GM18511 (cell line): ENCODE measurements around the gene CDX4.
"Not testable (repeated sequence)": the region's sequence is repeated elsewhere in the genome, so short reads cannot be mapped to it uniquely, and the experiment has no call there.

Source experiments
- ATAC-seq: cut with Tn5 transposase; IDR thresholded peaks from one replicate; pipeline ENCODE4 v1.9.1; 2021; ENCODE audit warnings: mild to moderate bottlenecking, moderate library complexity; ENCODE audit not compliant: unreplicated experiment

Gene CDX4, protein sequence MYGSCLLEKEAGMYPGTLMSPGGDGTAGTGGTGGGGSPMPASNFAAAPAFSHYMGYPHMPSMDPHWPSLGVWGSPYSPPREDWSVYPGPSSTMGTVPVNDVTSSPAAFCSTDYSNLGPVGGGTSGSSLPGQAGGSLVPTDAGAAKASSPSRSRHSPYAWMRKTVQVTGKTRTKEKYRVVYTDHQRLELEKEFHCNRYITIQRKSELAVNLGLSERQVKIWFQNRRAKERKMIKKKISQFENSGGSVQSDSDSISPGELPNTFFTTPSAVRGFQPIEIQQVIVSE

DNA sequence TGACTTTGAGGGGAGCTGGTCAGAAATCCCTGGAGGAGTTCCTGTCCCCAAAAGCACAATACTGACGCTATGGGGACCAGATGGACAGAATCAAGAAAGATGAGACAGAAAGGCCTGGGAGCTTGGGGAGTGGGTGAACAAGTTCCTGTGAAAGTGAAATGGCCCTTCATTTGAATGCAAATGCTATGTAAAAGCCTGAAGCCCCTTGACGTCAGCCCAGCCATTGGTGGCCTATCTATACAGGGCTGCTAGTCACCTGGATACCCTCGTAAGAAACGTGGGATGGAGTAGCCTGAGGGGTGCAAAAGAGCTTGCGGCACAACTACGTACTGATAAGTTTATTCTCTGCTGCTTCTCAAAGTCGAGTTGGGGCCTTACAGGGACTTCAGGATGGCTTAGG is at the start of gene CDX4:
Gene CDX4 (plus strand): TSS at position 223 of the 400 bp plus-strand sequence. CDS start 201 bp downstream, outside the sequence.
- ATAC-seq, result no peak

GRCh38 chrX:73398185-73398914 is 48.5 kb upstream of the CDX4 start:
- ATAC-seq, result no peak

GRCh38 chrX:73400136-73400748 is 46.6 kb upstream of the CDX4 start:
- ATAC-seq, result no peak

DNA sequence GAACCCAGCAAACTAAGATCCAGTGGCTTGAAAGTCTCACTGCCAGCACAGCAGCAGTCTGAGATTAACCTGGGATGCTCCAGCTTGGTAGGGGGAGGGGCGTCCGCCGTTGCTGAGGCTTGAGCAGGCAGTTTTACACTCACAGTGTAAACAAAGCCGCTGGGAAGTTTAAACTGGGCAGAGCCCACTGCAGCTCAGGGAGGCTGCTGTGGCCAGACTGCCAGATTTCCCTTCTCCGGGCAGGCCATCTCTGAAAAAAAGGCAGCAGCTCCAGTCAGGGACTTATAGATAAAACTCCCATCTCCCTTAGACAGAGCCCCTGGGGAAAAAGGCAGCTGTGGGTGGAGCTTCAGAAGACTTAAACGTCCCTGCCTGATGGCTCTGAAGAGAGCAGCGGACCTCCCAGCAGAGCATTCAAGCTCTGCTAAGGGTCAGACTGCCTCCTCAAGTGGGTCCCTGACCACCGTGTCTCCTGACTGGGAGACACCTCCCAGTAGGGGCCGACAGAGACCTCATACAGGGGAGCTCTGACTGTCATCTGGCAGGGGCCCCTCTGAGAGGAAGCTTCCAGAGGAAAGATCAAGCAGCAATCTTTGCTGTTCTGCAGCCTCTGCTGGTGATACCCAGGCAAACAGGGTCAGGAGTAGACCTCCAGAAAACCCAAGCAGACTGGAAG is 45.1 kb upstream of the CDX4 start:
- no peak for ATAC-seq

DNA sequence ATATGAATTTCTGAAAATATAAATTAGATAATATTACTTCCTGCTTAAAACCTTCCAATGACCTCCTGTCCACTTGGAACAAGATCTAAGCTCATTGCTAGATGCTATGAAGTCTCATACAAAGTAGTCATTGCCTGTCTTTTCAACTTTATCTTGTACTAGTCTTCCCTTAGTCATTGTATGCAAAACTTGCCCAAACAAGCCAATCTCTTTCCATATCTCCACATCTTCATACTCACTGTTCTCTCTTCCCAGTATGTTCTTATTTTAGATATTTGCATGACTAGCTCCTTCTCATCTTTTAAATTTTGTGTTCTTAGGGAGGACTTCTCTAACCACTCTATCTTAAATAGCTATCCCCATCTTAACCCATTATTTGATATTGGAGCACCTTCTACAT is 33.9 kb upstream of the CDX4 start:
- no peak for ATAC-seq

- ATAC-seq, result no peak
These were observed 500 bp downstream of the CDX4 start for GRCh38 chrX:73447311-73447794.

DNA sequence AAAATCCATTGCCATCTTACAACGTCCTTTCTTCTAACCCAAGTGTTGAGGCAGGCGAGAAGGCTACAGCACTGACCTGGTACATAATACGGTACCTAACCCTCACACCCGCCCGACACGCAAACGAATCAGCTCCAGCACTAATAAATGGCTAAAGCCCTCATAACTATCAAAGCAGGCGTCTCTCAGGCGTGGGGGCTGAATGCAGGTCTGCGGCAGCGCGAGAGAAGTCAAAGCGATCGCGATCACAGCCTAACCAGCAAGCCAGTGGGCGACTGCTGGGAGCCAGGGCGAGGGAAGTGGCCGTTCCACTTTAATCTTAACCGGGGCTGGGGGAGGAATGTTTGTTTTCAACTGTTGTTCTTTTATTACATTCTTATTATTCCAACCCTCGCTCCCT is 1.5 kb downstream of the CDX4 start:
- ATAC-seq, result no peak

GRCh38 chrX:73455171-73455570 is 8.3 kb downstream of the CDX4 start:
- ATAC-seq, result no peak

DNA sequence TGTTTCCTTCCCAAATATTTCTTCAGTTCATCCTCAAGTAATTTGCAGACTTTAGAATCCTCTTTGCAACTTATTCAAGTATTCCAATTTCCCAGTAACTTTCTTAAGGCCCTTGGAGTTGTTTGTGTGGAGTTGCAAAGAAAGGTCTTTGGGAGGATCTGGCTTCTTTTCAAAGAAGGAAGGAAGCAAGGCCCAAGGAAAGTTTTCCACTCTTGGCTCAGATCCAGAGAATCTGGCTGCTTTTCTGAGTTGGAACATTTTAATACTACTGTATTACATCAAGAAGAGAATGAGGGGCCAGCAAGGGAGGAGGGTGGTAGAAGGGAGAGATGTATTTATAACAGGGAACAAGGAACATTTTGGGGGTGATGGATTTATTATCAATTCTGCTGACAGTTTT is 10.5 kb downstream of the CDX4 start:
- no peak for ATAC-seq

DNA sequence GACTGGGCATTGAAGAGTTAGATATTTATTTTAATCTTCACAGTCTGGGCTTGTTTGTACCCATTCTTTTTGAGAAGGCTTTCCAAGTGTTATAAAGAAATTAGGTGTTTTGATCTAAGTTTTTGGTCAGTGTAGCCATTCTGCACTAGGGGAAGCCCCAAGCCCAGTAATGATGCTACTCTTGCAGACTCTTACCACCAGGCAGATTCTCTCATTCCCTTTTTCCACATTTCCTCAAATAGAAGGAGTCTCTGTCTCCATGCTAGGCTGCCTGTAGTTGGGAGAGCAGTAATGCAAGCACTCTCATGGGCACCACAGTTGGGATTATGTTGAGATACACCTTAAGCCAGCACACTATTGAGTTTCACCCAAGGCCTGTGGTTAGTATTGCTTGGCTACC is 21.5 kb downstream of the CDX4 start:
- no peak for ATAC-seq

- ATAC-seq, result no peak
These were observed 32.1 kb downstream of the CDX4 start for GRCh38 chrX:73478961-73479360.

DNA sequence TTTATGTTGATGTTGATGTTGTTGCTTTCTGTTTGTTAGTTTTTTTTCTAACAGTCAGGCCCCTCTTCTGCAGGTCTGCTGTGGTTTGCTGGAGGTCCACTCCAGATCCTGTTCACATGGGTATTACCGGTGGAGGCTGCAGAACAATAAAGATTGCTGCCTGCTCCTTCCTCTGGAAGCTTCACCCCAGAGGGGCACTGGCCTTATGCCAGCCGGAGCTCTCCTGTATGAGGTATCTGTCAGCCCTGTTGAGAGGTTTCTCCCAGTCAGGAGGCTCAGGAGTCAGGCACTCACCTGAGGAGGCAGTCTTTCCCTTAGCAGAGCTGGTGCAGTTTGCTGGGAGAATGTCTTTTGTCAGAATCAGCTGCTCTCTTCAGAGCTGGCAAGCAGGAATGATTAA is 34.7 kb downstream of the CDX4 start:
- no peak for ATAC-seq

GRCh38 chrX:73490661-73491060 is 43.8 kb downstream of the CDX4 start:
- no peak for ATAC-seq

DNA sequence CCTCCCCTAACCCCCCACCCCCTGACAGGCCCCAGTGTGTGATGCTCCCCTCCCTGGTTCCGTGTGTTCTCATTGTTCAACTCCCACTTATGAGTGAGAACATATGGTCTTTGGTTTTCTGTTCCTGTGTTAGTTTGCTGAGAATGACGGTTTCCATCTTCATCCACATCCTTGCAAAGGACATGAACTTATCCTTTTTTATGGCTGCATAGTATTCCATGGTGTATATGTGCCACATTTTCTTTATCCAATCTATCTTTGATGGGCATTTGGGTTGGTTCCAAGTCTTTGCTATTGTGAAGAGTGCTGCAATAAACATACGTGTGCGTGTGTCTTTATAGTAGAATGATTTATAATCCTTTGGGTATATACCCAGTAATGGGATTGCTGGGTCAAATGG is 45.3 kb downstream of the CDX4 start:
- ATAC-seq, result not testable (repeated sequence)
